Testis (tissue), 3 donors: Measurements from ENCODE around the gene LCNL1. TPM values are rescaled to one million over a fixed set of nuclear protein-coding genes. Genes with fewer than 3 reads are reported as not detected.
A peak's percentile ranks its signal among the peaks of the same experiment; 100 is the strongest.
"Not testable (repeated sequence)": the region's sequence is repeated elsewhere in the genome, so short reads cannot be mapped to it uniquely, and the experiment has no call there.

Source experiments
- DNase-seq: peaks from one replicate; pipeline ENCODE4 v3.0.0-alpha.2; 2019
- H3K27ac ChIP-seq, 2 donors: fragments of 200-600 bp; sonication (generic); one replicate each; pipeline ENCODE4 v1.5.1; 2019
- H3K27me3 ChIP-seq: fragments of 200-600 bp; sonication (generic); one replicate; pipeline ENCODE4 v1.5.1; 2019
- H3K36me3 ChIP-seq: fragments of 200-600 bp; sonication (generic); one replicate; pipeline ENCODE4 v1.5.1; 2017; ENCODE audit warnings: low read depth; ENCODE audit errors: missing control alignments
- H3K4me1 ChIP-seq: fragments of 200-600 bp; sonication (generic); one replicate; pipeline ENCODE4 v1.5.1; 2019
- H3K4me3 ChIP-seq, 2 donors: fragments of 200-600 bp; sonication (generic); one replicate each; pipeline ENCODE4 v1.5.1; 2017 to 2019
- H3K9me3 ChIP-seq: fragments of 200-600 bp; sonication (generic); one replicate; pipeline ENCODE4 v1.5.1; 2017
- POLR2A ChIP-seq: fragments of 450-650 bp; IDR thresholded peaks from one replicate; pipeline ENCODE4 v1.6.1; 2017; ENCODE audit warnings: antibody characterized with exemption, mild to moderate bottlenecking, moderate library complexity
- WGBS, 2 donors: methylation state at CpG; one replicate each; pipeline ENCODE4 v1.1.5; 2018; 5-methylcytosine and 5-hydroxymethylcytosine counted together
- intact Hi-C: fragments of 100-400 bp; cut with DNase I; formaldehyde crosslinking; loops from one replicate; pipeline ENCODE4 v1.15.1; 2023; ENCODE audit warnings: low total_unique reads
- polyA plus RNA-seq: library from polyadenylated mRNA; stranded (reverse); fragments of 350-450 nt; fragmentation: Illumina TruSeq; extraction: RNeasy Lipid Tissue Mini Kit (QIAGEN cat#74804); gene quantifications from one replicate; pipeline ENCODE4 v1.2.3, GENCODE V29; 2014; ENCODE audit warnings: low read depth, low replicate concordance; ENCODE audit not compliant: insufficient read depth
- total RNA-seq, 2 donors: library from RNA; depleted of rRNA; stranded (reverse); fragments of >200 nt; gene quantifications; one replicate each; pipeline ENCODE4 v1.2.3, GENCODE V29; 2016
- TF ChIP-seq, protein P1 (sequence below), 3 experiments: fragments of 450-650 bp in 2 of 3; fragments of 200-600 bp in 1 of 3; sonication (generic) in 1 of 3; IDR thresholded peaks; one replicate each; pipeline ENCODE4 v1.5.1; 2016 to 2019; ENCODE audit warnings: antibody characterized with exemption in 3 of 3, mild to moderate bottlenecking in 2 of 3, moderate library complexity in 1 of 3

LCNL1 gene
- total and polyA plus RNA-seq, 3 donors from 2014 or later, result 17.5 to 131 (median 59.3) TPM

DNA sequence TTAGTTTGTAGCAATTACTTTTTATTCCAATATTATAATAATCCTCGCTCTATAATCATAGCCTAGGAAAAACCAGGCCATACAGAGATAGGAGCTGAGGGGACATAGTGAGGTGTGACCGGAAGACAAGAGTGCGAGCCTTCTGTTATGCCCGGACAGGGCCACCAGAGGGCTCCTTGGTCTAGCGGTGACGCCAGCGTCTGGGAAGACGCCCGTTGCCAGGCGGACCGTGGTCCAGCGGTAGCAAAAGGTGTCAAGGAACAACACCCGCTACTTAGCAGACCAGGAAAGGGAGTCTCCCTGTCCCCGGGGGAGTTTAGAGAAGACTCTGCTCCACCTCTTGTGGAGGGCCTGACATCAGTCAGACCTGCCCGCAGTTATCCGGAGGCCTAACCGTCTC is 21.5 kb downstream of the LCNL1 start:
- DNase-seq, H3K4me3 ChIP-seq, H3K36me3 ChIP-seq, H3K27me3 ChIP-seq, H3K9me3 ChIP-seq, intact Hi-C loops, H3K27ac ChIP-seq: not testable (repeated sequence)
- TF ChIP-seq, protein P1, sequence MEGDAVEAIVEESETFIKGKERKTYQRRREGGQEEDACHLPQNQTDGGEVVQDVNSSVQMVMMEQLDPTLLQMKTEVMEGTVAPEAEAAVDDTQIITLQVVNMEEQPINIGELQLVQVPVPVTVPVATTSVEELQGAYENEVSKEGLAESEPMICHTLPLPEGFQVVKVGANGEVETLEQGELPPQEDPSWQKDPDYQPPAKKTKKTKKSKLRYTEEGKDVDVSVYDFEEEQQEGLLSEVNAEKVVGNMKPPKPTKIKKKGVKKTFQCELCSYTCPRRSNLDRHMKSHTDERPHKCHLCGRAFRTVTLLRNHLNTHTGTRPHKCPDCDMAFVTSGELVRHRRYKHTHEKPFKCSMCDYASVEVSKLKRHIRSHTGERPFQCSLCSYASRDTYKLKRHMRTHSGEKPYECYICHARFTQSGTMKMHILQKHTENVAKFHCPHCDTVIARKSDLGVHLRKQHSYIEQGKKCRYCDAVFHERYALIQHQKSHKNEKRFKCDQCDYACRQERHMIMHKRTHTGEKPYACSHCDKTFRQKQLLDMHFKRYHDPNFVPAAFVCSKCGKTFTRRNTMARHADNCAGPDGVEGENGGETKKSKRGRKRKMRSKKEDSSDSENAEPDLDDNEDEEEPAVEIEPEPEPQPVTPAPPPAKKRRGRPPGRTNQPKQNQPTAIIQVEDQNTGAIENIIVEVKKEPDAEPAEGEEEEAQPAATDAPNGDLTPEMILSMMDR (IDR thresholded peaks at IDR 0.05), result peak in 2 of 3 experiments; percentile 34 to 53
- peaks cover 22% of the 10 kb centered on the region for H3K4me1 ChIP-seq
- 56 to 64% methylated on average over 17 of the region's 17 CpGs for WGBS, 2 donors

DNA sequence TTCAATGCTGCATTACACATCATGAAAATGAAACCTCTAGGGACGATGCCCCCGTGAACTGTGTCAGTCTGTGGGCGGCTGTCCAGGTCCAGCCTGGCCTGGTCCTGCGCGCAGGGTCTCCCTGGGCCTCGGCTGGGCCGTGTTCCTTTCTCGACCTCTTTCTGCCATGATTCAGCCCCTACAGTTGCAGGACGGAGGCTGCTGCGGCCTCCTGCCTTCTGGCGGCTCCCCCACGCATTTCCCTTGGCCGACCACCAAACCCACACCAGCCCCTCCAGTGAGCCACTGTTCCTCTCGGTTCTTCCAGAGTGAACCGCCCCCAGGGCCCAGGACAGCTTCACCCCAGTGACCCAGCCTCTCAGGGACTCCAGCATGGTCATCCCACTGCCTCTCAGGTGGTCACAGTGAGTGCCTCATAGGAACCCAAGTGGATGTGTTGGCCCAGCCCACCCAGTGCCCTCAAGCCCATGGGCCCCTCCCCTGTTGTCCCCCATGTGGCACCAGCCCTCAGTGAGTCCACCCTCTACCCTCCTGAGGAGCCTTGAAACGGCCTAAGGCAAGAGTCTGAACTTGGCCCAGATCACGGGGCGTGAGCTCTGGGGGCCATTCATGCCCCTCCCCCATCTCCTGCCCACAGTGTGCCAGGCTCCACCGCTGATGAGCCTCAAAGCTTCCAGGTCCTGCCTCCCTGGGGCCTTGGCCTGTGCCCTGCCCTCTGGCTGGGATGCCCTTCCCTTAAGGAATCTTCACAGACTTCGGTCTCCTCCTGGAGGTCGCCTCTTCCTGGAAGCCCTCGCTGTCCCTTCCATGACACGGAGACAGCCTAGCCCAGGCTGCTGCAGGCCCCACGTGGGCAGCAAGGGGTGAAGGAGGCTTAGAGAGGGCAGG is 23.6 kb downstream of the LCNL1 start:
- 49 to 76% methylated on average over 22 to 24 of the region's 24 CpGs for WGBS, 2 donors
- H3K27me3 ChIP-seq, result no peaks in the 10 kb centered on the region
- H3K4me3 ChIP-seq, result no peak overlapping the region
- H3K27ac ChIP-seq, result peak overlapping the region in 1 of 2 donors; percentile 14
- no peaks in the 10 kb centered on the region for H3K9me3 ChIP-seq
- intact Hi-C loops, result no loop called here
- TF ChIP-seq, protein P1 (IDR thresholded peaks at IDR 0.05), result no peak
- TF ChIP-seq POLR2A, result no peak
- no peak for DNase-seq
- peaks cover 22% of the 10 kb centered on the region for H3K4me1 ChIP-seq
- no peaks in the 10 kb centered on the region for H3K36me3 ChIP-seq

DNA sequence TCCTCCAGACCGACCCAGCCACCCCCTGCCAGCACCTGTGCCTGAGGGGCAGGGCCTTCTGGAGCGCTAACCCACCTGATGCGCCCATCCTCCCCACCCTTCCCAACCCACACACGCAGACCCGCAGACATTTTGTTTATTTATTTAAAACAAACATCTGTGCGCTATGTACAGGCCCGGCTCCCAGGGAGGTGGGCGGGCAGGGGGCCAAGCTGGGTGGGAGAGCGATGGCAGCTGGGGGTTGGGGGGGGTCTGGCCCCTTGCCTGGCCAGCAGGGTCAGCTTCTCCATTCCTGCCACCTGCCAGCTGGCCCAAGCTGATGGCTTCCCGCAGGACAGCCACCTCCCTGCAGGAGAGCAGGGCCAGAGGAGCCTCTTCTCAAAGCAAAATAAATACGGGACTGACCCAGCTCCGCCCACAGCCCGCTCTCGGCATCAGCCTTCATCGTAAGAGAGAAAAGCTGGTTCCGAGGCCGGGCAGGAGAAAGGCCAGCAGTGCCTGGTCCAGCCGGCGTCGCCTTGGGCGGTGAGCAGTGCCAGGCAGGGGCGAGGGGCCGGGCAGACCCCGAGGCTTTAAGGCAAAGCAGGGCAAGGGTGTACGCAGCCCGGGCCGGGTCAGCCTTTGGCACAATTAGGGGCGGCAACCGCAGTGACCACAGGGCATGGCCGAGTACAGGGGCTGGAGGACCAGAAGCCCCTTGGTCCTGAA is 24.5 kb downstream of the LCNL1 start:
- DNase-seq, result peak; percentile 68

DNA sequence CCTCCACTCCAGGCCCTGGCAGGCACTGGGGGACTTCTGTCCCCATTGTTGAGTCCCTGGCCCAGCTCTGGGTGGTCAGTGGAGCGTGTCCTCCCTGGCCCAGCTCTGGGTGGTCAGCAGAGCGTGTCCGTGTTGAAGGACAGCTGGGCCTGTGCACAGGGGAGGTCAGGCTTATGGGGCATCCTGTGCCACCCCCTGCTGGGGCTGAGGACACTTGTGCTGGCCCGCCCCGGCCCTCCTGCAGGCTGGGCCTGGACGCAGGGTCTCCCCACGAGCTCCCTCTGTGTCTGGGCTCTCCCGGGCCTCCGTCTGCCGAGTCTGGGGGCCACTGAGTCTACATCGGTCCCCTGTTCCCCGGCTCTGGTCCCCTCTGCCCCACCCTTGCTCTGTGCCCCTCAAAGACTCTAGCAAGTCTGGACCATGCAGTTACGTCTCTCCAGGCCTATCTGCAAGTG is 25.1 kb downstream of the LCNL1 start:
- Histone ChIP-seq H3K36me3 (no peaks in the 10 kb centered on the region), H3K27me3 (no peaks in the 10 kb centered on the region), H3K27ac (no peak overlapping the region), H3K4me1 (peaks cover 22% of the 10 kb centered on the region), H3K4me3 (no peak overlapping the region), H3K9me3 (no peaks in the 10 kb centered on the region)
- 74% methylated on average over 13 of the region's 13 CpGs; no CpG with 5 or more reads in 1 of the 2 donors for WGBS, 2 donors
- intact Hi-C loops, result no loop called here
- no peak for DNase-seq
- TF ChIP-seq POLR2A, result no peak

More for the DNA sequence above, 24.5 kb downstream of the LCNL1 start:
- WGBS, 2 donors, result 61 to 65% methylated on average over 26 to 30 of the region's 30 CpGs
- TF ChIP-seq, protein P1 (IDR thresholded peaks at IDR 0.05), result no peak
- TF ChIP-seq POLR2A, result no peak
- Histone ChIP-seq H3K36me3 (no peaks in the 10 kb centered on the region), H3K27me3 (no peaks in the 10 kb centered on the region), H3K9me3 (no peaks in the 10 kb centered on the region), H3K27ac (no peak overlapping the region), H3K4me1 (peaks cover 22% of the 10 kb centered on the region), H3K4me3 (no peak overlapping the region)
- intact Hi-C loops, result no loop called here

DNA sequence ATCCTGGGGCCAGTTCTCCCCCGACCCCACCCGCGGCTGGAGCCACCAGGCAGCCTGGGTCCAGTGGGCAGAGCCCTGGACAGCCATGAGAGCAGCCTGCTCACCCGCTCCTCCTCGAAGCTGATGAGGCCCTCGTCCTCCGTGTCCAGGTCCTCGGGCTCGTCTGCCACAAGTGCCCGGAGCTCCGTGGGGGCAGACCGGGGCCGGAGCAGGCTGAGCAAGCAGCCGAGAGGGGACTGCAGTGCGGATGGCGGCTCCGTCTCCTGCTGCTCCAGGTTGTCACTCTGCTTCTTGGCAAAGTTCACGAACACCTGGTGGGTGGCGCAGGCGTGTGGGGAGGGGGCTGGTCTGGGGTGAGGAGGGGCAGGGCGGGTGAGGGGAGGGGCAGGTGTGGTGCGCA is 25.5 kb downstream of the LCNL1 start:
- Histone ChIP-seq H3K9me3 (no peaks in the 10 kb centered on the region), H3K4me1 (peaks cover 22% of the 10 kb centered on the region), H3K27me3 (no peaks in the 10 kb centered on the region), H3K27ac (no peak overlapping the region), H3K36me3 (no peaks in the 10 kb centered on the region), H3K4me3 (no peak overlapping the region)
- intact Hi-C loops, result no loop called here
- no peak for TF ChIP-seq POLR2A
- TF ChIP-seq, protein P1 (IDR thresholded peaks at IDR 0.05), result no peak
- WGBS, 2 donors, result 81 to 91% methylated on average over 7 to 13 of the region's 22 CpGs
- no peak for DNase-seq
